Breast epithelium (tissue), 4 donors: Measurements from ENCODE around the gene LPCAT2. TPM values are rescaled to one million over a fixed set of nuclear protein-coding genes. Genes with fewer than 3 reads are reported as not detected.

ENCODE experiments used
- DNase-seq, 2 donors: peaks; one replicate each; pipeline ENCODE4 v3.0.0-alpha.2; 2019; ENCODE audit warnings: low spot score in 2 of 2
- H3K27ac ChIP-seq, 2 donors: fragments of 200-600 bp; sonication (generic) in 1 of 2; one replicate each; pipeline ENCODE4 v1.5.1; 2016 to 2019; ENCODE audit warnings: mild to moderate bottlenecking in 1 of 2
- H3K27me3 ChIP-seq, 2 donors: fragments of 200-600 bp; sonication (generic) in 1 of 2; one replicate each; pipeline versions ENCODE4 v1.5.1 to v1.6.0; 2017 to 2019; ENCODE audit warnings: control low read depth in 1 of 2, mild to moderate bottlenecking in 1 of 2
- H3K36me3 ChIP-seq: fragments of 200-600 bp; one replicate; pipeline ENCODE4 v1.5.1; 2019
- H3K4me1 ChIP-seq, 2 donors: fragments of 200-600 bp; sonication (generic); one replicate each; pipeline ENCODE4 v1.5.1; 2016 to 2019; ENCODE audit warnings: control low read depth in 1 of 2
- H3K4me3 ChIP-seq, 3 donors: fragments of 200-600 bp; sonication (generic); 1 replicate in 2 of 3; 2 replicates in 1 of 3; pipeline ENCODE4 v1.5.1; 2016 to 2019; ENCODE audit warnings: mild to moderate bottlenecking in 3 of 3, moderate library complexity in 2 of 3
- H3K9me3 ChIP-seq, 2 donors: fragments of 200-600 bp; sonication (generic) in 1 of 2; one replicate each; pipeline ENCODE4 v1.5.1; 2016 to 2019; ENCODE audit warnings: control low read depth in 1 of 2
- CTCF ChIP-seq, 3 donors: fragments of 450-650 bp; IDR thresholded peaks; one replicate each; pipeline ENCODE4 v1.5.1; 2016 to 2017; ENCODE audit warnings: antibody characterized with exemption in 3 of 3, mild to moderate bottlenecking in 3 of 3, moderate library complexity in 3 of 3
- POLR2A ChIP-seq: fragments of 450-650 bp; IDR thresholded peaks from one replicate; pipeline ENCODE4 v1.6.1; 2016; ENCODE audit warnings: antibody characterized with exemption, mild to moderate bottlenecking, moderate library complexity
- POLR2AphosphoS5 ChIP-seq, 3 donors: sonication (generic); formaldehyde crosslinking; IDR thresholded peaks; one replicate each; pipeline ENCODE4 v1.6.1; 2017; ENCODE audit warnings: antibody characterized with exemption in 3 of 3
- intact Hi-C: fragments of 100-400 bp; cut with DNase I; formaldehyde crosslinking; loops from one replicate; pipeline ENCODE4 v1.15.1; 2023; ENCODE audit warnings: low total_unique reads
- total RNA-seq, 3 donors: library from RNA; depleted of rRNA; stranded (reverse); fragments of >200 nt; gene quantifications; one replicate each; pipeline ENCODE4 v1.1.0, GENCODE V29; 2016

LPCAT2 gene
- total RNA-seq, 3 donors from 2014 or later, result 12.3 to 35.9 (median 24.3) TPM

DNA sequence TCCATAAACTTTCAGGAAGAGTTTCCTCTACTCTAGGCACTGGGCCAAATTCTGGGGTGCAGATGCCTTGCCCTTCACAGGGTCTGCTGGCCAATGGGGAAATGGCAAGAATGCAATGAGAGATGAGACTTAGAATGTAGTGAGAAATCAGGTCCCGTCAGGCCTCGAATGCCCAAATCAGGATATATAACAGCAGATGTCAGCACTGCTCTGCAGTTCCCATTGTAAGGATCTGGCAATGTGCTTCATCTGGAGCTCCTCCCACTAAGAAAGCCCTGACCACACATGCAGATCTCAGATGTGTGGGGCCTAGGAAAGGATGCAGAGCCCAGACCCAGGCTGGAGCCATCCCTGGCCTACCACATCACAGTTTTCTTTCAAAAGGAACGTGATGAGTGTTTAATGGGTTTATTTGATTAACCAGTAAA is 13.9 kb upstream of the LPCAT2 start:
- no peak overlapping the region for H3K4me3 ChIP-seq
- no peaks in the 10 kb centered on the region for H3K9me3 ChIP-seq
- H3K36me3 ChIP-seq, result no peaks in the 10 kb centered on the region
- H3K27ac ChIP-seq, result peak overlapping the region in 1 of 2 donors; percentile 58
- peaks cover 5 to 15% of the 10 kb centered on the region in 2 donors for H3K4me1 ChIP-seq
- no peak for DNase-seq
- TF ChIP-seq POLR2A (no peak), CTCF (IDR thresholded peaks at IDR 0.05) (no peak), POLR2AphosphoS5 (IDR thresholded peaks at IDR 0.05) (no peak)
- H3K27me3 ChIP-seq, result no peaks in the 10 kb centered on the region
- intact Hi-C loops, result no loop called here

DNA sequence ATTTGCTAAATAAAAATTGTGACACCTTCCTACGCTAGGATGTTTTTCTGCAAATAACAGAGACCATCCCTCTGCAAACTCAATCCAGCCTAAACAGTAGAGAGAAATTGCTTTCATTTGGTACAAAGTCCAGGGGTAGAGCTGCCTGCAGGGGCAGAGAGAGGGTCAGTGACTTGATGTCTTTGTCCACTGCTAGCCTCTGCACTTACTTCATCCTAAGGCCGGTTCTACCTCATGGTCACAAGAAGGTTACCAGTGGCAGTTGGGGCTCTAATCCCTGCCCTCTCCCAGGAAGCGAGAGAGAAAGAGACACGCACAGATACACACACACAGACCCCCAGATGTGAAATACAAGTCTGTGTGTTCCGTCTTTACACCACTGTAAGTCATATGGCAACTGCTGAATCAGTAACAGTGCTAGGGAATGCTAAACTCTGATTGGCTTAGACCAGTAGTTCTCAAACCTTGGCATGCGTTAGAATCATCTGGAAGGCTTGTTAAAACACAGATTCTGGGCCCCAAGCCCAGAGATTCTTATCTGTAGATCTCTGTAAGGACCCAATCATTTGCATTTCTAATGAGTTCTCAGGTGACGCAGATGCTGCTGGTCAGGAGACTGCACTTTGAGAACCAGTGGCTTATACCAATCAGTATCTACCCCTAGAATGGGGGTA is 13.1 kb upstream of the LPCAT2 start:
- Histone ChIP-seq H3K9me3 (no peaks in the 10 kb centered on the region), H3K4me3 (no peak overlapping the region), H3K27me3 (no peaks in the 10 kb centered on the region), H3K4me1 (peaks cover 7 to 15% of the 10 kb centered on the region in 2 donors), H3K27ac (peak overlapping the region; percentile 7 to 58), H3K36me3 (no peaks in the 10 kb centered on the region)
- intact Hi-C loops, result no loop called here
- no peak for DNase-seq
- TF ChIP-seq POLR2A (no peak), POLR2AphosphoS5 (IDR thresholded peaks at IDR 0.05) (no peak), CTCF (IDR thresholded peaks at IDR 0.05) (no peak)

- Histone ChIP-seq H3K27ac (peak overlapping the region; percentile 7 to 58), H3K4me3 (no peak overlapping the region), H3K4me1 (peaks cover 10 to 17% of the 10 kb centered on the region in 2 donors), H3K36me3 (no peaks in the 10 kb centered on the region), H3K27me3 (no peaks in the 10 kb centered on the region), H3K9me3 (no peaks in the 10 kb centered on the region)
- intact Hi-C loops, result no loop called here
- DNase-seq, result no peak
- TF ChIP-seq POLR2A (no peak), CTCF (IDR thresholded peaks at IDR 0.05) (no peak), POLR2AphosphoS5 (IDR thresholded peaks at IDR 0.05) (no peak)
These were observed 12.2 kb upstream of the LPCAT2 start for GRCh38 chr16:55496509-55497145.

DNA sequence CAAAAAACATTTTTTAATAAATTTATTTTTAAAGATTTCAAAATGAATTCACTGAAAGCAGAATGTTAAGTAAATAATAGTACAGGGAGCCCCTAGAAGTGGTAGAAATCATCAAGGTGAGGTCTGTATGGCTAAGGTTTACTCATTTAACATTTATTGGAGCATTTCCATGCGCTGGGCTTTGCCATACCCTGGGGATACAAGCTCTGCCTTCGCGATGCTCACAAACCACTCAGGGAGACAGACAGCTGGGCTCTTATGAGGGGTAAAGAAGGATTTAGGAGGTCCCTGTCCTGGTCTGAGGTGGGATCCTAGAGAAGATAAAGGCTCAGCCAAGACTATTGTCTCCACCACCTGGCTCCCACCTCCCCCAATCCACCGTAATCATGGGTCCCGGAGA is 11.3 kb upstream of the LPCAT2 start:
- intact Hi-C loops, result no loop called here
- peaks cover 13 to 17% of the 10 kb centered on the region in 2 donors for H3K4me1 ChIP-seq
- H3K27ac ChIP-seq, result peak overlapping the region in 1 of 2 donors; percentile 52
- H3K36me3 ChIP-seq, result no peaks in the 10 kb centered on the region
- H3K4me3 ChIP-seq, result no peak overlapping the region
- DNase-seq, result no peak
- no peaks in the 10 kb centered on the region for H3K9me3 ChIP-seq
- H3K27me3 ChIP-seq, result no peaks in the 10 kb centered on the region
- TF ChIP-seq CTCF (IDR thresholded peaks at IDR 0.05) (no peak), POLR2A (no peak), POLR2AphosphoS5 (IDR thresholded peaks at IDR 0.05) (no peak)

DNA sequence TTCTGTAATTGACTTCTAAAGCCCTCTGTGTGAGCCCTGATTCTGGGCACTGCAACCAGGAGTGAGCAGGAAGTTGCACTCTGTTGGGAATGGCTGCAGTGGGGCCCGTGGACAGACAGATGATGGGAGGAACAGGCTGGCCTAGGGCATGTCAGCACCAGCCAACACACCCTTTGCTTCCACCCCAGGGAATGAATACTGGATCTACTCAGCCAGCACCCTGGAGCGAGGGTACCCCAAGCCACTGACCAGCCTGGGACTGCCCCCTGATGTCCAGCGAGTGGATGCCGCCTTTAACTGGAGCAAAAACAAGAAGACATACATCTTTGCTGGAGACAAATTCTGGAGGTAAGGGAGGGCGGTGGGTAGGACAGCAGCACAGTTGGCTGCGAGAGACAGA is 10.8 kb upstream of the LPCAT2 start:
- Histone ChIP-seq H3K4me1 (peaks cover 18 to 22% of the 10 kb centered on the region in 2 donors), H3K4me3 (no peak overlapping the region), H3K27ac (peak overlapping the region in 1 of 2 donors; percentile 52), H3K36me3 (no peaks in the 10 kb centered on the region), H3K27me3 (no peaks in the 10 kb centered on the region), H3K9me3 (no peaks in the 10 kb centered on the region)
- DNase-seq, result no peak
- intact Hi-C loops, result no loop called here
- no peak for TF ChIP-seq CTCF (IDR thresholded peaks at IDR 0.05)
- TF ChIP-seq POLR2A, result no peak
- no peak for TF ChIP-seq POLR2AphosphoS5 (IDR thresholded peaks at IDR 0.05)
